Endothelial cell (in vitro differentiated cells): ENCODE measurements around the gene LRRC71. TPM values are rescaled to one million over a fixed set of nuclear protein-coding genes. Genes with fewer than 3 reads are reported as not detected.

Source experiments
- DNase-seq: peaks from one replicate; pipeline ENCODE4 v3.0.0; 2021; ENCODE audit warnings: low spot score
- H3K27ac Mint-ChIP-seq: one replicate; pipeline ENCODE4 v1.8.0; 2021; ENCODE audit warnings: mixed read lengths, inconsistent platforms; ENCODE audit not compliant: unreplicated experiment
- H3K27me3 Mint-ChIP-seq: one replicate; pipeline ENCODE4 v1.8.0; 2021; ENCODE audit warnings: mild to moderate bottlenecking, moderate library complexity, mixed read lengths, inconsistent platforms; ENCODE audit not compliant: unreplicated experiment
- H3K36me3 Mint-ChIP-seq: one replicate; pipeline ENCODE4 v1.8.0; 2021; ENCODE audit warnings: mild to moderate bottlenecking, low read depth, mixed read lengths, inconsistent platforms; ENCODE audit not compliant: unreplicated experiment
- H3K4me1 Mint-ChIP-seq: one replicate; pipeline ENCODE4 v1.8.0; 2021; ENCODE audit warnings: mild to moderate bottlenecking, mixed read lengths, inconsistent platforms; ENCODE audit not compliant: unreplicated experiment
- H3K4me3 Mint-ChIP-seq: one replicate; pipeline ENCODE4 v1.8.0; 2021; ENCODE audit warnings: mild to moderate bottlenecking, mixed read lengths, inconsistent platforms; ENCODE audit not compliant: unreplicated experiment
- H3K9me3 Mint-ChIP-seq: one replicate; pipeline ENCODE4 v1.8.0; 2021; ENCODE audit warnings: mixed read lengths, inconsistent platforms; ENCODE audit not compliant: unreplicated experiment
- CTCF ChIP-seq: fragments of 200-600 bp; sonication (generic); IDR thresholded peaks from one replicate; pipeline ENCODE4 v1.5.0; 2021; ENCODE audit warnings: antibody characterized with exemption; ENCODE audit not compliant: unreplicated experiment
- total RNA-seq: library from RNA; stranded (reverse); fragmentation: NEBNext Ultra II Directional; extraction: Animal tissue kit (Norgen Biotek cat#: 25700); gene quantifications from one replicate; pipeline ENCODE4 v1.2.1, GENCODE V29; 2021; ENCODE audit not compliant: unreplicated experiment

LRRC71 gene
- total RNA-seq, 1 donor from 2014 or later: 0.95 TPM

GRCh38 chr1:156964441-156964840, 44.0 kb downstream of the LRRC71 start:
- Mint-ChIP-seq H3K27ac (no peak overlapping the region), H3K4me3 (no peak overlapping the region), H3K4me1 (peaks cover 27% of the 10 kb centered on the region), H3K36me3 (peaks cover 44% of the 10 kb centered on the region), H3K27me3 (peaks cover 6% of the 10 kb centered on the region), H3K9me3 (no peaks in the 10 kb centered on the region)
- TF ChIP-seq CTCF: no peak
- DNase-seq: no peak

GRCh38 chr1:156969496-156969895, 49.1 kb downstream of the LRRC71 start:
- H3K27ac Mint-ChIP-seq: no peak overlapping the region
- peaks cover under 1% of the 10 kb centered on the region for H3K4me1 Mint-ChIP-seq
- no peaks in the 10 kb centered on the region for H3K9me3 Mint-ChIP-seq
- H3K27me3 Mint-ChIP-seq: no peaks in the 10 kb centered on the region
- TF ChIP-seq CTCF: no peak
- H3K36me3 Mint-ChIP-seq: peaks cover 13% of the 10 kb centered on the region
- no peak for DNase-seq
- H3K4me3 Mint-ChIP-seq: no peak overlapping the region

DNA sequence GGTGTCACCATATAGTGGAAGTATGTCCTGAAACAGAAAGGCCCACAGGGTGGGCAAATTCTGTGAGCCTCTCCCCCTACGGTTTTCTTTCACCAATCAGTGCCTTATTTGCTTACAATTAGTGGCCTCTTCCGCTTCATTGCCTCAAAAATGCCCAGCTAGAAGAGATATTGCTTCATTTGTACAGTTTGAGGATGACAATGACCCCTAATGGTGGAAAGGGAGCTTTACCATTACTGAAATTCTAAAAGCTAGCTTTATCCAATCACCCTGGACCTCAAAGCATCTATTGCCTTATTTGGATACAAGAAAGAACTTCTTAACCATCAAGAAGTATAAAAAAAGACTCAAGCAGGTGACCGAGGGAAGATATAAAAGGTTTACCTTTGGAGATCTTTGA, 49.6 kb downstream of the LRRC71 start:
- no peaks in the 10 kb centered on the region for H3K4me1 Mint-ChIP-seq
- no peak for DNase-seq

DNA sequence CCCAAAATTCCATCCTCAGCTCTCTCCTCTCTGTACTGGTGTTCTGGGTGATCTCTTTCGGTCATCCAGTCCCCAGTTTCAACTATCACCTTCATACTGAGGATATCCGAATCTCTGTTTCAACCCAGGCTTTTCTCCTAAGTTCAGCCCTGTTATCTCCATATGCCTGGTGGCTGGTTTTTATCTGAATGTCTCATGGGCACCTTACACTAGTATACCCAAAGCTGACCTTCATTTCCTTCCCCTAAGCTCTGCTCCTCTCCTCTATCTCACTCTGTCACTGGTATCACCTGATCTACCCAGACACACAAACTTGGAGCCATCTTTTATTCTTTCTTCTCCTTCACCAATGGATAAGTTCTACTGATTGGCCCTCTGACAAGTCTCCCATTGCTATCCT, 53.0 kb downstream of the LRRC71 start:
- Mint-ChIP-seq H3K9me3 (no peaks in the 10 kb centered on the region), H3K27me3 (no peaks in the 10 kb centered on the region), H3K4me3 (no peak overlapping the region), H3K36me3 (peaks cover 31% of the 10 kb centered on the region), H3K27ac (no peak overlapping the region), H3K4me1 (no peaks in the 10 kb centered on the region)
- no peak for TF ChIP-seq CTCF
- no peak for DNase-seq

More for the DNA sequence above, 49.6 kb downstream of the LRRC71 start:
- Mint-ChIP-seq H3K4me3 (no peak overlapping the region), H3K27me3 (no peaks in the 10 kb centered on the region), H3K27ac (no peak overlapping the region), H3K9me3 (no peaks in the 10 kb centered on the region), H3K36me3 (peaks cover 18% of the 10 kb centered on the region)
- peak; percentile 20 for TF ChIP-seq CTCF

- no peak for TF ChIP-seq CTCF
- no peaks in the 10 kb centered on the region for H3K9me3 Mint-ChIP-seq
- no peak for DNase-seq
- H3K27ac Mint-ChIP-seq: no peak overlapping the region
- H3K27me3 Mint-ChIP-seq: no peaks in the 10 kb centered on the region
- H3K36me3 Mint-ChIP-seq: peaks cover 38% of the 10 kb centered on the region
- H3K4me3 Mint-ChIP-seq: no peak overlapping the region
- no peaks in the 10 kb centered on the region for H3K4me1 Mint-ChIP-seq
Measured at GRCh38 chr1:156975084-156975483, 54.7 kb downstream of the LRRC71 start.
